Endothelial cell of umbilical vein (primary cell): Measurements from ENCODE around the gene CGNL1. TPM values are rescaled to one million over a fixed set of nuclear protein-coding genes. Genes with fewer than 3 reads are reported as not detected.

Experiments used
- BruUV-seq: library from RNA; stranded (reverse); fragments of 400-500 nt; replicated peaks from 2 replicates; lab custom pipeline; 2021; lab: Mats Ljungman, UMichigan
- CTCF ChIA-PET: fragments of 300-600, 350-600 bp; sonication (Branson Sonifier 250); formaldehyde crosslinking; loops from one replicate; lab custom pipeline; 2021; ENCODE audit warnings: antibody characterized with exemption, inconsistent platforms; lab: Charles Lee
- POLR2A ChIA-PET: fragments of 300-600, 350-600 bp; sonication (Branson Sonifier 250); formaldehyde crosslinking; loops from one replicate; lab custom pipeline; 2021; ENCODE audit warnings: antibody characterized with exemption, inconsistent platforms; lab: Charles Lee
- DNase-seq: peaks from one replicate; pipeline ENCODE4 v3.0.0-alpha.2; 2011; ENCODE audit warnings: low read depth, low spot score
- FAIRE-seq: peaks from 2 replicates; lab custom pipeline; 2011; peaks lifted over from hg19 to GRCh38; lab: Jason Lieb, UNC
- H2AFZ ChIP-seq: 2 replicates; pipeline ENCODE4 v1.6.0; 2012; ENCODE audit warnings: low read depth, low read length, control low read depth, inconsistent platforms
- H3K27ac ChIP-seq: 2 replicates; pipeline ENCODE4 v1.5.1; 2011; ENCODE audit warnings: low read depth, mild to moderate bottlenecking, control low read depth, low read length, moderate library complexity; ENCODE audit not compliant: insufficient read depth
- H3K27me3 ChIP-seq, 2 experiments: 2 replicates each; pipeline versions ENCODE4 v1.6.0 to v1.6.1; 2011; ENCODE audit warnings: low read length in 2 of 2, mixed read lengths in 1 of 2; ENCODE audit not compliant: control insufficient read depth in 2 of 2, insufficient read depth in 2 of 2
- H3K36me3 ChIP-seq, 2 experiments: 2 replicates in 1 of 2; 3 replicates in 1 of 2; pipeline ENCODE4 v1.5.1; 2011; ENCODE audit warnings: low read length in 2 of 2, mild to moderate bottlenecking in 1 of 2, moderate library complexity in 1 of 2; ENCODE audit not compliant: control insufficient read depth in 2 of 2, insufficient read depth in 2 of 2; ENCODE audit errors: extremely low read depth in 1 of 2
- H3K4me1 ChIP-seq: 3 replicates; pipeline ENCODE4 v1.5.1; 2011; ENCODE audit warnings: mild to moderate bottlenecking, low read length; ENCODE audit not compliant: control insufficient read depth, insufficient read depth; ENCODE audit errors: extremely low read depth
- H3K4me2 ChIP-seq: 2 replicates; pipeline ENCODE4 v1.6.1; 2011; ENCODE audit warnings: low read length, control low read depth, mixed read lengths; ENCODE audit not compliant: insufficient read depth
- H3K4me3 ChIP-seq, 3 experiments: fragments of 200-600 bp in 1 of 3; sonication (generic), shearing (Covaris generic) in 1 of 3; replicated peaks in 1 of 3; 2 replicates each; pipeline ENCODE4 v1.5.1; 2011 to 2016; ENCODE audit warnings: control low read depth in 3 of 3, low read length in 3 of 3, mild to moderate bottlenecking in 2 of 3, inconsistent platforms in 1 of 3, low read depth in 1 of 3, moderate library complexity in 1 of 3; ENCODE audit not compliant: insufficient read depth in 1 of 3
- H3K79me2 ChIP-seq: 2 replicates; pipeline ENCODE4 v1.6.0; 2012; ENCODE audit warnings: low read length, inconsistent platforms; ENCODE audit not compliant: control insufficient read depth, insufficient read depth
- H3K9ac ChIP-seq: replicated peaks from 2 replicates; pipeline ENCODE3; 2011; ENCODE audit warnings: low read length, control low read depth; ENCODE audit not compliant: insufficient read depth; ENCODE audit errors: extremely low read depth
- H3K9me1 ChIP-seq: replicated peaks from 3 replicates; pipeline ENCODE4 v1.6.0; 2011; ENCODE audit warnings: mild to moderate bottlenecking, low read length; ENCODE audit not compliant: control insufficient read depth, insufficient read depth; ENCODE audit errors: extremely low read depth
- H3K9me3 ChIP-seq: replicated peaks from 2 replicates; pipeline ENCODE4 v1.5.1; 2012; ENCODE audit warnings: low read length, inconsistent platforms; ENCODE audit not compliant: control insufficient read depth, insufficient read depth
- H4K20me1 ChIP-seq: replicated peaks from 2 replicates; pipeline ENCODE3; 2011; ENCODE audit warnings: mild to moderate bottlenecking, low read length; ENCODE audit not compliant: control insufficient read depth, insufficient read depth; ENCODE audit errors: extremely low read depth
- EZH2 ChIP-seq: IDR thresholded peaks from 2 replicates; pipeline ENCODE4 v1.6.1; 2012; ENCODE audit warnings: borderline replicate concordance, low read depth, mild to moderate bottlenecking, moderate library complexity, low read length, inconsistent platforms; ENCODE audit not compliant: severe bottlenecking
- FOS ChIP-seq: IDR thresholded peaks from 2 replicates; pipeline ENCODE4 v1.6.1; 2011; ENCODE audit warnings: mild to moderate bottlenecking, low read length, moderate library complexity, borderline replicate concordance; ENCODE audit not compliant: insufficient read depth
- GATA2 ChIP-seq: IDR thresholded peaks from 2 replicates; pipeline ENCODE4 v1.7.0; 2011; ENCODE audit warnings: low read depth, mild to moderate bottlenecking, moderate library complexity, mixed read lengths, low read length; ENCODE audit not compliant: insufficient read length, insufficient read depth
- JUN ChIP-seq: IDR thresholded peaks from 2 replicates; pipeline ENCODE4 v1.6.1; 2011; ENCODE audit warnings: borderline replicate concordance, low read depth; ENCODE audit not compliant: insufficient read length, insufficient read depth
- MYC ChIP-seq: IDR thresholded peaks from one replicate; pipeline ENCODE4 v1.6.1; 2011; ENCODE audit warnings: mild to moderate bottlenecking, low read depth, low read length
- POLR2A ChIP-seq: IDR thresholded peaks from 2 replicates; pipeline ENCODE4 v1.6.1; 2012; ENCODE audit warnings: low read depth, mild to moderate bottlenecking, control low read depth, low read length
- POLR2AphosphoS5 ChIP-seq: IDR thresholded peaks from 2 replicates; pipeline ENCODE4 v1.6.1; 2012; ENCODE audit warnings: low read depth, mild to moderate bottlenecking, control low read depth, low read length, moderate library complexity; ENCODE audit not compliant: insufficient read depth
- dilution Hi-C: fragments of 300-500 bp; cut with MboI; formaldehyde crosslinking; loops from one replicate; pipeline ENCODE4 v1.15.0; 2019; ENCODE audit warnings: low sequenced_read_pairs; ENCODE audit not compliant: extremely low pct_ligation_motif_present
- intact Hi-C: fragments of 100-400 bp; cut with micrococcal nuclease; formaldehyde crosslinking; loops from one replicate; pipeline ENCODE4 v1.10.0; 2022
- polyA plus RNA-seq, 4 experiments: library from polyadenylated mRNA; depleted of rRNA in 3 of 4; stranded (reverse) in 3 of 4; unstranded in 1 of 4; fragments of >200 nt; gene quantifications; 2 replicates each; pipeline versions ENCODE4 v1.2.1 to v1.2.3, GENCODE V29; 2011 to 2012; ENCODE audit warnings: missing spikeins in 1 of 4
- total RNA-seq: library from RNA; stranded (reverse); gene quantifications from 2 replicates; pipeline ENCODE4 v1.2.3, GENCODE V29; 2021
- TF ChIP-seq, protein P1 (sequence below): IDR thresholded peaks from 2 replicates; pipeline ENCODE4 v1.6.1; 2011; ENCODE audit not compliant: insufficient read depth, insufficient read length
- TF ChIP-seq, protein P2 (sequence below), 2 donors: IDR thresholded peaks; 1 replicate in 1 of 2; 2 replicates in 1 of 2; pipeline ENCODE4 v1.5.1; 2011; ENCODE audit warnings: low read length in 2 of 2, mild to moderate bottlenecking in 2 of 2, moderate library complexity in 2 of 2, control low read depth in 1 of 2, inconsistent platforms in 1 of 2, low read depth in 1 of 2; ENCODE audit not compliant: insufficient read depth in 1 of 2; ENCODE audit errors: extremely low read depth in 1 of 2

CGNL1 gene
- total and polyA plus RNA-seq, 2 donors (not counting 3 experiments of a cell fraction or from before 2014, with no cell fraction given): 6.9 to 27.1 TPM

DNA sequence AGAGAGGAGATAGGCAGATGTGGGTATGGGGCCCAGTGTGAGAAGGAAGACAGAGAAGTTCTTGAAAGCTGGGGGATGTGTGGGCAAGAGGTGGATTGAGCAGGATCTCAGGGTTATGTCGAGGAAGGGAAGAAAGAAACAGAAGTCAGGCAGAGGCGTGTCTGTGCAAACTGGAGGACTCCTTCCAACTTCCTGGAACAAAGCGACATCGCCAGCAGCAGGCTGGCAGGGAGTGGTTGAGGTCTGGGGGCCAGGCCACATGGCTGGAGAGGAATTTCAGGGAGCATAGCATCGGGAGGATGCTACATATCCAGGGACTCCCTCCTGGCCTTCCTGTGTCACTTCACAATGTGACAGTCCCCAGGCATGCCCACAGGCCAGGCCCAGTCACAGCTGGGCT lies 172.5 kb downstream of the CGNL1 start:
- TF ChIP-seq GATA2 (no peak), EZH2 (no peak), MYC (no peak), POLR2A (no peak), JUN (no peak), POLR2AphosphoS5 (no peak), FOS (no peak)
- TF ChIP-seq, protein P1, sequence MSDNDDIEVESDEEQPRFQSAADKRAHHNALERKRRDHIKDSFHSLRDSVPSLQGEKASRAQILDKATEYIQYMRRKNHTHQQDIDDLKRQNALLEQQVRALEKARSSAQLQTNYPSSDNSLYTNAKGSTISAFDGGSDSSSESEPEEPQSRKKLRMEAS: no peak
- TF ChIP-seq, protein P2, sequence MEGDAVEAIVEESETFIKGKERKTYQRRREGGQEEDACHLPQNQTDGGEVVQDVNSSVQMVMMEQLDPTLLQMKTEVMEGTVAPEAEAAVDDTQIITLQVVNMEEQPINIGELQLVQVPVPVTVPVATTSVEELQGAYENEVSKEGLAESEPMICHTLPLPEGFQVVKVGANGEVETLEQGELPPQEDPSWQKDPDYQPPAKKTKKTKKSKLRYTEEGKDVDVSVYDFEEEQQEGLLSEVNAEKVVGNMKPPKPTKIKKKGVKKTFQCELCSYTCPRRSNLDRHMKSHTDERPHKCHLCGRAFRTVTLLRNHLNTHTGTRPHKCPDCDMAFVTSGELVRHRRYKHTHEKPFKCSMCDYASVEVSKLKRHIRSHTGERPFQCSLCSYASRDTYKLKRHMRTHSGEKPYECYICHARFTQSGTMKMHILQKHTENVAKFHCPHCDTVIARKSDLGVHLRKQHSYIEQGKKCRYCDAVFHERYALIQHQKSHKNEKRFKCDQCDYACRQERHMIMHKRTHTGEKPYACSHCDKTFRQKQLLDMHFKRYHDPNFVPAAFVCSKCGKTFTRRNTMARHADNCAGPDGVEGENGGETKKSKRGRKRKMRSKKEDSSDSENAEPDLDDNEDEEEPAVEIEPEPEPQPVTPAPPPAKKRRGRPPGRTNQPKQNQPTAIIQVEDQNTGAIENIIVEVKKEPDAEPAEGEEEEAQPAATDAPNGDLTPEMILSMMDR (IDR thresholded peaks at IDR 0.05; ENCODE audit: extremely low read depth in 1 of 2, insufficient read depth in 1 of 2, low read depth in 1 of 2, low read length in 2 of 2): no peak
- no peaks in the 10 kb centered on the region for H4K20me1 ChIP-seq
- H3K27me3 ChIP-seq: no peaks in the 10 kb centered on the region
- no TSS peak for BruUV-seq
- H3K4me3 ChIP-seq: no peak overlapping the region
- POLR2A ChIA-PET: no interaction called here
- no peak for FAIRE-seq
- H3K4me2 ChIP-seq: no peak overlapping the region
- H3K4me1 ChIP-seq: peaks cover 35% of the 10 kb centered on the region
- no peaks in the 10 kb centered on the region for H3K9me3 ChIP-seq
- no peak overlapping the region for H3K9ac ChIP-seq
- no peak for DNase-seq
- no peak overlapping the region for H2AFZ ChIP-seq
- H3K9me1 ChIP-seq: no peaks in the 10 kb centered on the region
- H3K79me2 ChIP-seq: no peaks in the 10 kb centered on the region
- dilution Hi-C loops: loop anchor here (25.0 kb wide), 1 partner anchor 212 kb away; no protein-coding TSS in a partner anchor
- H3K27ac ChIP-seq: no peak overlapping the region
- intact Hi-C loops: no loop called here
- peaks cover 0 to 18% of the 10 kb centered on the region in 2 experiments for H3K36me3 ChIP-seq
- CTCF ChIA-PET: interaction anchor here (1.7 to 8.1 kb wide), 3 partner anchors 10 to 20 kb away, joined by 6 to 154 read pairs (median 14); no protein-coding TSS in a partner anchor
